Measurements from ENCODE around the gene AMOTL1.

Gene AMOTL1

GRCh38 chr11:94851864-94852636, 83.9 kb downstream of the AMOTL1 start:
- no peak for TF ChIP-seq ZBTB7A (IDR thresholded peaks at IDR 0.05; ENCODE audit: low read depth)
- no peak for TF ChIP-seq EP300 (IDR thresholded peaks at IDR 0.05; ENCODE audit: borderline replicate concordance)
- no peak for TF ChIP-seq EGR1 (IDR thresholded peaks at IDR 0.05)
- TF ChIP-seq REST (IDR thresholded peaks at IDR 0.05; ENCODE audit: low read depth): no peak
- no peak for TF ChIP-seq TAF1 (IDR thresholded peaks at IDR 0.05; ENCODE audit: low read depth)
- no peak for TF ChIP-seq RAD21 (IDR thresholded peaks at IDR 0.05; ENCODE audit: low read depth)
- TF ChIP-seq MAX (IDR thresholded peaks at IDR 0.05): no peak
- TF ChIP-seq FOXM1 (IDR thresholded peaks at IDR 0.05; ENCODE audit: borderline replicate concordance, low read depth): no peak
- no peak for TF ChIP-seq TEAD4 (IDR thresholded peaks at IDR 0.05)
- TF ChIP-seq USF1 (IDR thresholded peaks at IDR 0.05): no peak

- TF ChIP-seq RAD21 (IDR thresholded peaks at IDR 0.05; ENCODE audit: low read depth) (no peak), TAF1 (IDR thresholded peaks at IDR 0.05; ENCODE audit: low read depth) (no peak), ZBTB7A (IDR thresholded peaks at IDR 0.05; ENCODE audit: low read depth) (no peak), YY1 (IDR thresholded peaks at IDR 0.05; ENCODE audit: low read depth) (no peak), CREB1 (IDR thresholded peaks at IDR 0.05; ENCODE audit: low read depth) (no peak), EP300 (IDR thresholded peaks at IDR 0.05; ENCODE audit: borderline replicate concordance) (no peak), REST (IDR thresholded peaks at IDR 0.05; ENCODE audit: low read depth) (no peak), EGR1 (IDR thresholded peaks at IDR 0.05) (no peak), CEBPB (IDR thresholded peaks at IDR 0.05) (no peak), USF1 (IDR thresholded peaks at IDR 0.05) (no peak), MAX (IDR thresholded peaks at IDR 0.05) (no peak), NFIC (IDR thresholded peaks at IDR 0.05) (no peak)
Observed at GRCh38 chr11:94853836-94854235, 85.7 kb downstream of the AMOTL1 start.

- TF ChIP-seq CREB1 (IDR thresholded peaks at IDR 0.05; ENCODE audit: low read depth) (no peak), RAD21 (IDR thresholded peaks at IDR 0.05; ENCODE audit: low read depth) (no peak), TEAD4 (IDR thresholded peaks at IDR 0.05) (no peak), MAX (IDR thresholded peaks at IDR 0.05) (no peak), USF1 (IDR thresholded peaks at IDR 0.05) (no peak), EGR1 (IDR thresholded peaks at IDR 0.05) (no peak), REST (IDR thresholded peaks at IDR 0.05; ENCODE audit: low read depth) (no peak), EP300 (IDR thresholded peaks at IDR 0.05; ENCODE audit: borderline replicate concordance) (no peak), FOXM1 (IDR thresholded peaks at IDR 0.05; ENCODE audit: borderline replicate concordance, low read depth) (no peak), TAF1 (IDR thresholded peaks at IDR 0.05; ENCODE audit: low read depth) (no peak), ZBTB7A (IDR thresholded peaks at IDR 0.05; ENCODE audit: low read depth) (no peak), CEBPB (IDR thresholded peaks at IDR 0.05) (no peak), YY1 (IDR thresholded peaks at IDR 0.05; ENCODE audit: low read depth) (no peak), TCF12 (IDR thresholded peaks at IDR 0.05; ENCODE audit: low read depth) (no peak), NFIC (IDR thresholded peaks at IDR 0.05) (no peak)
Observed at GRCh38 chr11:94854770-94855633, 86.8 kb downstream of the AMOTL1 start.
